ENCODE data around the gene OCA2. TPM values are rescaled to one million over a fixed set of nuclear protein-coding genes. Genes with fewer than 3 reads are reported as not detected.

OCA2 gene
- total and polyA plus RNA-seq, 2 of the 4 experiments (the other 2 are of a cell fraction) = under 0.01 to 0.03 TPM

GRCh38 chr15:27949089-27949488 lies 150.0 kb downstream of the OCA2 start:
- Histone ChIP-seq H3K4me1 (ENCODE audit: control insufficient read depth, insufficient read depth, low read length) (no peaks in the 10 kb centered on the region), H2BK5ac (ENCODE audit: low read depth, low read length, poor library complexity, severe bottlenecking) (no peak overlapping the region), H2AK5ac (ENCODE audit: low read depth, low read length) (no peak overlapping the region), H4K20me1 (ENCODE audit: insufficient read depth, low read length) (no peaks in the 10 kb centered on the region), H3K56ac (ENCODE audit: extremely low read depth, insufficient read depth, low read length) (no peak overlapping the region), H3K36me3 (ENCODE audit: control insufficient read depth, insufficient read depth, low read length) (no peaks in the 10 kb centered on the region), H2BK15ac (ENCODE audit: low read depth, low read length) (no peak overlapping the region), H2AFZ (replicated peaks; ENCODE audit: low read length, poor library complexity) (no peak overlapping the region), H3K27me3 (ENCODE audit: control insufficient read depth, insufficient read depth, low read length) (no peaks in the 10 kb centered on the region), H2AK9ac (replicated peaks; ENCODE audit: low read depth, low read length, poor library complexity) (no peak overlapping the region), H3K9me3 (ENCODE audit: control insufficient read depth, insufficient read depth, low read length) (peaks cover 37% of the 10 kb centered on the region), H3K9me1 (ENCODE audit: insufficient read depth, low read length) (no peaks in the 10 kb centered on the region), H3K4ac (ENCODE audit: low read depth, low read length) (no peak overlapping the region), H3K4me3 (ENCODE audit: insufficient read depth, low read depth, low read length) (no peak overlapping the region), H4K5ac (ENCODE audit: low read depth, low read length) (no peak overlapping the region), H2BK20ac (ENCODE audit: low read depth, low read length) (no peak overlapping the region), H2BK120ac (ENCODE audit: low read depth, low read length) (no peak overlapping the region), H4K8ac (ENCODE audit: low read depth in 2 of 2, low read length in 2 of 2) (no peak overlapping the region), H3K14ac (replicated peaks; ENCODE audit: low read depth, low read length) (no peak overlapping the region), H4K91ac (ENCODE audit: insufficient read depth, low read depth, low read length) (no peak overlapping the region), H3K79me1 (ENCODE audit: low read depth in 1 of 2, low read length in 2 of 2) (no peaks in the 10 kb centered on the region), H3K9ac (ENCODE audit: low read depth, low read length) (no peak overlapping the region), H3K18ac (ENCODE audit: low read depth, low read length) (no peak overlapping the region), H3K23ac (ENCODE audit: low read depth, low read length) (no peak overlapping the region), H3K27ac (ENCODE audit: insufficient read depth, low read length) (no peak overlapping the region), H3K4me2 (ENCODE audit: low read depth, low read length) (no peak overlapping the region)
- TF ChIP-seq SMC3 (IDR thresholded peaks at IDR 0.05; ENCODE audit: low read depth, low read length) (no peak), MXI1 (IDR thresholded peaks at IDR 0.05; ENCODE audit: borderline replicate concordance, low read depth, low read length) (no peak), NFE2L2 (IDR thresholded peaks at IDR 0.05; ENCODE audit: low read depth, low read length) (no peak), USF2 (IDR thresholded peaks at IDR 0.05; ENCODE audit: low read depth, low read length) (no peak), CTCF (conservative IDR thresholded peaks at IDR 0.05; ENCODE audit: low read depth, low read length) (no peak), MAZ (IDR thresholded peaks at IDR 0.05; ENCODE audit: borderline replicate concordance, low read depth, low read length) (no peak), RCOR1 (IDR thresholded peaks at IDR 0.05; ENCODE audit: insufficient replicate concordance, low read length) (no peak), POLR2A (IDR thresholded peaks at IDR 0.05; ENCODE audit: low read depth, low read length) (no peak), RAD21 (IDR thresholded peaks at IDR 0.05; ENCODE audit: low read length) (no peak), CHD1 (IDR thresholded peaks at IDR 0.05; ENCODE audit: low read depth, low read length) (no peak), RFX5 (IDR thresholded peaks at IDR 0.05; ENCODE audit: low read depth, low read length) (no peak), BHLHE40 (IDR thresholded peaks at IDR 0.05; ENCODE audit: low read depth, low read length) (no peak)
- TF ChIP-seq, protein P1, sequence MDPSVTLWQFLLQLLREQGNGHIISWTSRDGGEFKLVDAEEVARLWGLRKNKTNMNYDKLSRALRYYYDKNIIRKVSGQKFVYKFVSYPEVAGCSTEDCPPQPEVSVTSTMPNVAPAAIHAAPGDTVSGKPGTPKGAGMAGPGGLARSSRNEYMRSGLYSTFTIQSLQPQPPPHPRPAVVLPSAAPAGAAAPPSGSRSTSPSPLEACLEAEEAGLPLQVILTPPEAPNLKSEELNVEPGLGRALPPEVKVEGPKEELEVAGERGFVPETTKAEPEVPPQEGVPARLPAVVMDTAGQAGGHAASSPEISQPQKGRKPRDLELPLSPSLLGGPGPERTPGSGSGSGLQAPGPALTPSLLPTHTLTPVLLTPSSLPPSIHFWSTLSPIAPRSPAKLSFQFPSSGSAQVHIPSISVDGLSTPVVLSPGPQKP (IDR thresholded peaks at IDR 0.05; ENCODE audit: borderline replicate concordance, low read depth, low read length) = no peak
- intact Hi-C loops (cut with micrococcal nuclease) (no loop called here), in situ Hi-C loops (cut with MboI; ENCODE audit: low sequenced_read_pairs) (no loop called here), dilution Hi-C loops (cut with HindIII; ENCODE audit: low sequenced_read_pairs, unreplicated experiment) (no loop called here)
- no peak for ATAC-seq (ENCODE audit: low read depth)
- BruUV-seq (replicated peaks) = no TSS peak
- POLR2A ChIA-PET (ENCODE audit: unreplicated experiment) = no interaction called here
- CTCF ChIA-PET = interaction anchor here (0.6 kb wide), 1 partner anchor 279 kb away, joined by 5 read pairs; no protein-coding TSS in a partner anchor
- no peak for DNase-seq
- WGBS, 2 experiments (ENCODE audit: extremely low coverage in 2 of 2, insufficient read length in 1 of 2) = 82% methylated on average over 4 of the region's 10 CpGs; no CpG with 5 or more reads in 1 of the 2 experiments

All from IMR-90 (cell line).